Activated CD8-positive, alpha-beta memory T cell treated with anti-CD3 and anti-CD28 coated beads, Interleukin-2, amount 50 U/mL, for 48 hours (primary cell): ENCODE measurements around the gene TXNDC5.
"Not testable (repeated sequence)": the region's sequence is repeated elsewhere in the genome, so short reads cannot be mapped to it uniquely, and the experiment has no call there.

Experiments
- DNase-seq: peaks from one replicate; pipeline ENCODE4 v3.0.0-alpha.2; 2020

The TXNDC5 gene

GRCh38 chr6:7912736-7913517 lies 2.3 kb upstream of the TXNDC5 start:
- no peak for DNase-seq

GRCh38 chr6:7912024-7912423 lies 1.4 kb upstream of the TXNDC5 start:
- no peak for DNase-seq

GRCh38 chr6:7911345-7911725 lies 747 bp upstream of the TXNDC5 start:
- DNase-seq, result no peak

- DNase-seq, result no peak
Observed at GRCh38 chr6:7910298-7910653, 312 bp downstream of the TXNDC5 start.

GRCh38 chr6:7909323-7910276 lies 988 bp downstream of the TXNDC5 start:
- peak; percentile 81 for DNase-seq

- no peak for DNase-seq
Observed at GRCh38 chr6:7907159-7907558, 3.4 kb downstream of the TXNDC5 start.

GRCh38 chr6:7906741-7907140 lies 3.8 kb downstream of the TXNDC5 start:
- DNase-seq, result no peak

- no peak for DNase-seq
Observed at GRCh38 chr6:7905416-7905815, 5.2 kb downstream of the TXNDC5 start.

- DNase-seq, result peak; percentile 28
Observed at GRCh38 chr6:7904654-7905319, 5.8 kb downstream of the TXNDC5 start.

GRCh38 chr6:7903673-7904072 lies 6.9 kb downstream of the TXNDC5 start:
- no peak for DNase-seq

GRCh38 chr6:7902867-7903266 lies 7.7 kb downstream of the TXNDC5 start:
- DNase-seq, result no peak

GRCh38 chr6:7902221-7902620 lies 8.4 kb downstream of the TXNDC5 start:
- DNase-seq, result no peak

- DNase-seq, result no peak
Observed at GRCh38 chr6:7901780-7902179, 8.8 kb downstream of the TXNDC5 start.

- DNase-seq, result no peak
Observed at GRCh38 chr6:7901056-7901455, 9.5 kb downstream of the TXNDC5 start.

- DNase-seq, result no peak
Observed at GRCh38 chr6:7900621-7901020, 10.0 kb downstream of the TXNDC5 start.

- DNase-seq, result no peak
Observed at GRCh38 chr6:7899889-7900213, 10.7 kb downstream of the TXNDC5 start.

GRCh38 chr6:7899101-7899888 lies 11.3 kb downstream of the TXNDC5 start:
- DNase-seq, result no peak

GRCh38 chr6:7898193-7898586 lies 12.4 kb downstream of the TXNDC5 start:
- DNase-seq, result not testable (repeated sequence)

GRCh38 chr6:7897461-7898192 lies 13.0 kb downstream of the TXNDC5 start:
- DNase-seq, result no peak

GRCh38 chr6:7896465-7896987 lies 14.1 kb downstream of the TXNDC5 start:
- DNase-seq, result no peak

- DNase-seq, result no peak
Observed at GRCh38 chr6:7895125-7895423, 15.5 kb downstream of the TXNDC5 start.
